AG08395 (cell line): Measurements from ENCODE around the gene ETFA.

Experiments used
- DNase-seq: peaks from one replicate; pipeline ENCODE4 v3.0.0; 2012; ENCODE audit warnings: mixed read lengths, low spot score

Gene ETFA

DNA sequence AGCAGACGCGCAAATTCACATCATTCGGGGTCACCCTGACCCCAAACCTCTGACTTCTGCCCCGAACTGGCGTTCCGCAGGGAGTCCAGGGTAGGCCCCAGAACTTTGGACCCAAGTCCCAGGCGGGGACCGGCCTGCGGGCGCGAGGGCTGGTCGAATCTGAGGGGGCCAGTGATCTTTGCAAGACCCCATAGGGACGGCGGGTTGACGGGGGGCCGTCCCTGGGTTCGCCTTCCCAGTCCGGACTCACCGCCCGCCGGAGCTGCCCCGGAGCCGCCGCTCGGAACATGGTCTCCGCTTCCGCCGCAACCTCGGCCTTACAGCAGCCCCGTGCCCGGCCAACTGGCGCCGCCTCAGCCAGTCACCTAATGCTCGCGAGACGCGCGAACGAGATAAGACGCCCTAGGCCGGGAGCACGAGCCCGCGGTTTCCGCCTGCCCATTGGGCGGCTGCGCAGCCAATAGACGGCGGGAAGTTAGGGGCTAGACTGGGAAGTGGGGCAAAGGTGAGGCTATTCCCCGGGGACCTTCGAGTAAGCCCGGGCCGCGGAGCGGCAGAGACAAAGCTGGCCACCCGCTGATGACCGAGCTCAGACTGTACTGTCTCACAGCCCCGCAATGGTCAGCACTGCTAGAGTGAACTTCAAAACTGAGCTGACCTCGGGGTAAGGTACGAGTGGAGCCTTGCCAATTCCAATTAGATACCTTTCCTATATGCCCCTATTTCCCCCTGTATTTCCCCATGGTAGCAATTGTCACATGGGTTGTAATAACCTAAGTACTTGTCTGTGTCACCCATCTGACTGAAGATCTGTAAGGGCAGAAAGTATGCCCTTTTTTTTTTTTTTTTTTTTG, at the start of gene ETFA:
Gene ETFA, minus strand, starts transcription at position 370 of the 854 bp plus-strand sequence. Its CDS starts 81 bp downstream, at position 289.
- peak; percentile 99 for DNase-seq

GRCh38 chr15:76360416-76360815, 49.1 kb upstream of the ETFA start:
- DNase-seq: no peak

DNA sequence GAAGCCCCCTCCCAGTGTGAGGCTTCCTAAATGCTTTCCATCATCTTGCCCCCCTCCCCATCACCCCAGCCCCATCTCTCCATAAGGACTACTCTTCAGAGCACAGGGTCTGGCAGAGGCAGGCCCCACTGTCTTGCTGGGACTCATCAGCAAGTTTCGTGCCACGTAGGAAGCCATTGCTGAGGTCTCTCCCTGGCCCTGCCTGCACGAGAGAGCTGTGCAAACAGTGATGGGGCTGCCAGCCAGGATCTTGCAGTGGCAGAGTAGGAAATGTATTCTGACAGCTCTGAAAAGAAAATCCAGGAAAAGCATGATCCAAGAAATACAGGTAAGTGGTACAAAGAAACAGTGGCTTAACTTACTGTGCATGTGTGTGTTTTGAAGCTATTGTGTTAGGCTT, 47.9 kb upstream of the ETFA start:
- no peak for DNase-seq

DNA sequence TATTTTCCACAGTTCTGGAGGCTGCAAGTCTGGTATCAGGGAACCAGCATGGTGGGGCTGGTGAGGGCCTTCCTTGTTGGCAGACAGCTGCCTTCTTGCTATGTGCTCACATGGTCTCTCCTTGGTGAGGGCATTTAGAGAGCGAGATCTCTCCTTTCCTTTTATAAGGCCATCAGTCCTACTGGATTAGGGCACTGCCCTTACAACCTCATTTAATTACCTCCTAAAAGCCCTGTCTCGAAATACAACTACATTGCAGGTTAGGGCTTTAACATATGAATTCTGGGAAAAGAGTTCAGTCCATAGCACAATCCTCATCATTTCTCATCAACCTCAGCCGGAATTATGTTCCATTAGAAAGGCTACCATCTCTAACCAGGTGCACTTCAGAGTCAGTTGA, 47.2 kb upstream of the ETFA start:
- no peak for DNase-seq

- DNase-seq: no peak
Measured at GRCh38 chr15:76354823-76355440, 43.7 kb upstream of the ETFA start.

- no peak for DNase-seq
Measured at GRCh38 chr15:76353903-76354302, 42.6 kb upstream of the ETFA start.

DNA sequence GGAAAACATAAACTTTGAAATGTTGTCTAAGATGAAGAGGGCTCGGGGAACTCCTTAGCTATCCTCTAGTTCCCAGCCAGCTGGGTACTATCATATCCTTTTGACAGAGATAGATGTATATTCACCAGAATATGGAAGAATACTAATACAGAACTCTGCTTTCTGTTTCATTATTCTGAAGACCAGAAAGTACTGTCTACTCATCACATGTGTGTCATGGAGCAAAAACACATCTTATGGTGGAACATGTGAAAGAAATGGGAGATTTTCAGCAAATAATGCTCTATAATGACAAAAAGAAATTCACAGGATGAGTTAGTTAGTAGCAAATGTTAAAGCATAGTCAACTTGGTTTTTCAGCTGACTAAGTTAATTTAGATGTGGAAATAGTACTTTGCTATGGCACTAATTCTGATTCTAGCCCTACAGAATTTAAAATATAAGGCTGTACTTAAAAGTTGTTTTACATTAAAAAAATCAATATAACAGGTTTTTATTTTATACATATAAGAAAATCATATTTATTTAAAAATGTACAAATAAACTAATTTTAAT, 41.8 kb upstream of the ETFA start:
- DNase-seq: no peak

GRCh38 chr15:76349301-76350070, 38.2 kb upstream of the ETFA start:
- no peak for DNase-seq

GRCh38 chr15:76347482-76348055, 36.3 kb upstream of the ETFA start:
- no peak for DNase-seq

GRCh38 chr15:76346669-76347481, 35.6 kb upstream of the ETFA start:
- no peak for DNase-seq

- no peak for DNase-seq
Measured at GRCh38 chr15:76345880-76346668, 34.8 kb upstream of the ETFA start.

- DNase-seq: no peak
Measured at GRCh38 chr15:76345583-76345879, 34.3 kb upstream of the ETFA start.

GRCh38 chr15:76344893-76345582, 33.8 kb upstream of the ETFA start:
- DNase-seq: no peak

DNA sequence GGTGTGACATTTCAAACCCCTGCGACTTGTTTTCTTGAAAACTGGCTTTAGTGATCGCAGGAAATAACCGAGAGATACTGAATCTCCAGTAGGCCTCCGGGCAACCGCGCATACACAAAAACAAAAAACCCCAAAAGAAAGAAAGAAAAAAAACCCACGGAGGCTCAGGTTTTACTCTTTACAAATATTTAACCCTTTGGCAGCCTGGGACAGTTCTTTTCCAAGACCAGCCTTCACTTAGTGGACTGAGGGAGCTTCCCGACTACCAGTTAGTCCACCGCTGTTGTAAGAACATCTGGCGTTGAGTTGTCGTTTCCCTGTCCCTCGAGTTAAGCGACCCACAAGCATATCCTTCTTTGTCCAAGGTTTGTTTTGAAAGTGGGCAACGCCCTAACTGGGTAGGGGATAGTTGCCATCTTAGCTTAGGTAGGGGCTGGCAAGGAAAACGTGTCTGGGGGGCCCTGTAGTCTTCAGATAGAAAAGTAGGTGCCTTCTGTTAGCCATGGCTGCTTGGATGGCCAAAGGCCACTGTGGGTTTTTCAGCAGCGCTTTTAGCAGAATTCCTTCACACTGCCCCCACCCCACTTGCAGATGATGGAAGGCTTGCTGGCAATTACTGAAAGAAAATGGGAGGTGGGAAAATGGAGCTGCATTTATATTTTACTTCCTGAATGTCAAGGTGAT, 32.2 kb upstream of the ETFA start:
- DNase-seq: no peak

- no peak for DNase-seq
Measured at GRCh38 chr15:76342382-76343201, 31.3 kb upstream of the ETFA start.

DNA sequence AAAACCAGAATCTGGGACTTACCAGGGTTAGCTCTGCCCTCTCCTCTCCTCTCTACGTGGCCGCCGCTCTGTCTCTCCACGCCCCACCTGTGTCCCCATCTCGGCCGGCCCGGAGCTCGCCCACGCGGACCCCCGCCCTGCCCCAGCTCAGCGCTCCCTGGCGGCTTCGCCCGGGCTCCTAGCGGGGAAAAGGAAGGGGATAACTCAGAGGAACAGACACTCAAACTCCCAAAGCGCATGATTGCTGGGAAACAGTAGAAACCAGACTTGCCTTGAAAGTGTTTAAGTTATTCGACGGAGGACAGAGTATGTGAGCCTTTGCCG, 30.8 kb upstream of the ETFA start:
- no peak for DNase-seq

DNA sequence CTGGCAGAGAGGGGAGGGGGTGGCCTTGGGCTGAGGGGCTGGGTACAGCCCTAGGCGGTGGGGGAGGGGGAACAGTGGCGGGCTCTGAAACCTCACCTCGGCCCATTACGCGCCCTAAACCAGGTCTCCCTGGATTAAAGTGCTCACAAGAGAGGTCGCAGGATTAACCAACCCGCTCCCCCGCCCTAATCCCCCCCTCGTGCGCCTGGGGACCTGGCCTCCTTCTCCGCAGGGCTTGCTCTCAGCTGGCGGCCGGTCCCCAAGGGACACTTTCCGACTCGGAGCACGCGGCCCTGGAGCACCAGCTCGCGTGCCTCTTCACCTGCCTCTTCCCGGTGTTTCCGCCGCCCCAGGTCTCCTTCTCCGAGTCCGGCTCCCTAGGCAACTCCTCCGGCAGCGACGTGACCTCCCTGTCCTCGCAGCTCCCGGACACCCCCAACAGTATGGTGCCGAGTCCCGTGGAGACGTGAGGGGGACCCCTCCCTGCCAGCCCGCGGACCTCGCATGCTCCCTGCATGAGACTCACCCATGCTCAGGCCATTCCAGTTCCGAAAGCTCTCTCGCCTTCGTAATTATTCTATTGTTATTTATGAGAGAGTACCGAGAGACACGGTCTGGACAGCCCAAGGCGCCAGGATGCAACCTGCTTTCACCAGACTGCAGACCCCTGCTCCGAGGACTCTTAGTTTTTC, 30.2 kb upstream of the ETFA start:
- DNase-seq: no peak

- DNase-seq: no peak
Measured at GRCh38 chr15:76340803-76341365, 29.6 kb upstream of the ETFA start.
